Adipocyte (in vitro differentiated cells): ENCODE data around the gene DLGAP1.

Source experiments
- DNase-seq: peaks from one replicate; pipeline ENCODE4 v3.0.0-alpha.2; 2015; ENCODE audit warnings: low read depth
- H3K27me3 ChIP-seq: replicated peaks from 2 replicates; pipeline ENCODE4 v1.7.0; 2013; ENCODE audit warnings: mild to moderate bottlenecking, low read length, moderate library complexity; ENCODE audit not compliant: control insufficient read depth, insufficient read depth
- H3K36me3 ChIP-seq: 2 replicates; pipeline ENCODE4 v1.7.0; 2013; ENCODE audit warnings: low read length, mild to moderate bottlenecking, moderate library complexity; ENCODE audit not compliant: control insufficient read depth, insufficient read depth, severe bottlenecking
- H3K4me1 ChIP-seq: 2 replicates; pipeline ENCODE4 v1.7.0; 2013; ENCODE audit warnings: mild to moderate bottlenecking, low read length, moderate library complexity; ENCODE audit not compliant: control insufficient read depth, insufficient read depth
- H3K4me3 ChIP-seq: 2 replicates; pipeline ENCODE4 v1.7.0; 2013; ENCODE audit warnings: mild to moderate bottlenecking, low read length, moderate library complexity
- H3K9ac ChIP-seq: 2 replicates; pipeline ENCODE4 v1.7.0; 2013; ENCODE audit warnings: mild to moderate bottlenecking, low read length, moderate library complexity
- H3K9me3 ChIP-seq: 2 replicates; pipeline ENCODE4 v1.7.0; 2013; ENCODE audit warnings: mild to moderate bottlenecking, low read length, moderate library complexity; ENCODE audit not compliant: control insufficient read depth

The DLGAP1 gene

GRCh38 chr18:3492721-3493120, 962.4 kb downstream of the DLGAP1 start:
- H3K4me1 ChIP-seq, result no peaks in the 10 kb centered on the region
- no peak overlapping the region for H3K9ac ChIP-seq
- DNase-seq, result no peak
- no peak overlapping the region for H3K4me3 ChIP-seq
- no peaks in the 10 kb centered on the region for H3K27me3 ChIP-seq
- H3K9me3 ChIP-seq, result no peaks in the 10 kb centered on the region
- no peaks in the 10 kb centered on the region for H3K36me3 ChIP-seq

GRCh38 chr18:3491981-3492555, 963.0 kb downstream of the DLGAP1 start:
- H3K4me1 ChIP-seq, result no peaks in the 10 kb centered on the region
- no peaks in the 10 kb centered on the region for H3K9me3 ChIP-seq
- H3K4me3 ChIP-seq, result no peak overlapping the region
- no peak overlapping the region for H3K9ac ChIP-seq
- no peaks in the 10 kb centered on the region for H3K27me3 ChIP-seq
- no peak for DNase-seq
- H3K36me3 ChIP-seq, result no peaks in the 10 kb centered on the region

- Histone ChIP-seq H3K9ac (no peak overlapping the region), H3K9me3 (no peaks in the 10 kb centered on the region), H3K4me1 (peaks cover 7% of the 10 kb centered on the region), H3K4me3 (no peak overlapping the region), H3K27me3 (no peaks in the 10 kb centered on the region), H3K36me3 (no peaks in the 10 kb centered on the region)
- DNase-seq, result no peak
Observed at GRCh38 chr18:3489462-3489861, 965.6 kb downstream of the DLGAP1 start.

GRCh38 chr18:3486512-3486911, 968.6 kb downstream of the DLGAP1 start:
- Histone ChIP-seq H3K4me1 (peaks cover 19% of the 10 kb centered on the region), H3K9me3 (no peaks in the 10 kb centered on the region), H3K4me3 (no peak overlapping the region), H3K36me3 (no peaks in the 10 kb centered on the region), H3K9ac (no peak overlapping the region), H3K27me3 (no peaks in the 10 kb centered on the region)
- DNase-seq, result no peak

GRCh38 chr18:3485153-3486149, 969.7 kb downstream of the DLGAP1 start:
- H3K4me3 ChIP-seq, result no peak overlapping the region
- no peaks in the 10 kb centered on the region for H3K9me3 ChIP-seq
- no peak for DNase-seq
- H3K9ac ChIP-seq, result no peak overlapping the region
- no peaks in the 10 kb centered on the region for H3K27me3 ChIP-seq
- peaks cover 23% of the 10 kb centered on the region for H3K4me1 ChIP-seq
- no peaks in the 10 kb centered on the region for H3K36me3 ChIP-seq

- no peaks in the 10 kb centered on the region for H3K9me3 ChIP-seq
- no peaks in the 10 kb centered on the region for H3K27me3 ChIP-seq
- peak overlapping the region; percentile 61 for H3K9ac ChIP-seq
- H3K4me1 ChIP-seq, result peaks cover 37% of the 10 kb centered on the region
- no peak overlapping the region for H3K4me3 ChIP-seq
- H3K36me3 ChIP-seq, result no peaks in the 10 kb centered on the region
- no peak for DNase-seq
Observed at GRCh38 chr18:3482258-3482657, 972.8 kb downstream of the DLGAP1 start.

- Histone ChIP-seq H3K9me3 (no peaks in the 10 kb centered on the region), H3K4me1 (peaks cover 37% of the 10 kb centered on the region), H3K9ac (peak overlapping the region; percentile 61), H3K27me3 (no peaks in the 10 kb centered on the region), H3K4me3 (no peak overlapping the region), H3K36me3 (no peaks in the 10 kb centered on the region)
- DNase-seq, result peak; percentile 30
Observed at GRCh38 chr18:3481696-3482210, 973.4 kb downstream of the DLGAP1 start.

GRCh38 chr18:3480827-3481573, 974.1 kb downstream of the DLGAP1 start:
- Histone ChIP-seq H3K36me3 (no peaks in the 10 kb centered on the region), H3K9ac (no peak overlapping the region), H3K4me1 (peaks cover 37% of the 10 kb centered on the region), H3K9me3 (no peaks in the 10 kb centered on the region), H3K27me3 (no peaks in the 10 kb centered on the region), H3K4me3 (no peak overlapping the region)
- no peak for DNase-seq

- no peaks in the 10 kb centered on the region for H3K9me3 ChIP-seq
- H3K27me3 ChIP-seq, result no peaks in the 10 kb centered on the region
- peaks cover 29% of the 10 kb centered on the region for H3K4me1 ChIP-seq
- no peak overlapping the region for H3K4me3 ChIP-seq
- no peaks in the 10 kb centered on the region for H3K36me3 ChIP-seq
- H3K9ac ChIP-seq, result no peak overlapping the region
- DNase-seq, result no peak
Observed at GRCh38 chr18:3479978-3480509, 975.1 kb downstream of the DLGAP1 start.

GRCh38 chr18:3478262-3478978, 976.7 kb downstream of the DLGAP1 start:
- no peak for DNase-seq
- peaks cover 29% of the 10 kb centered on the region for H3K4me1 ChIP-seq
- no peaks in the 10 kb centered on the region for H3K36me3 ChIP-seq
- no peaks in the 10 kb centered on the region for H3K9me3 ChIP-seq
- H3K9ac ChIP-seq, result no peak overlapping the region
- no peaks in the 10 kb centered on the region for H3K27me3 ChIP-seq
- H3K4me3 ChIP-seq, result no peak overlapping the region
